Common myeloid progenitor, CD34-positive (primary cell): ENCODE data around the gene RTCB.

ENCODE experiments used
- CTCF ChIA-PET: fragments of 350-600 bp; sonication (Branson Sonifier 250); formaldehyde crosslinking; loops from one replicate; lab custom pipeline; 2021; ENCODE audit warnings: antibody characterized with exemption; lab: Charles Lee
- POLR2A ChIA-PET: fragments of 350-600 bp; sonication (Branson Sonifier 250); formaldehyde crosslinking; loops from one replicate; lab custom pipeline; 2021; ENCODE audit warnings: antibody characterized with exemption; lab: Charles Lee
- DNase-seq, 3 donors: peaks; one replicate each; pipeline versions ENCODE4 v3.0.0 to v3.0.0-alpha.2; 2013
- H3K27ac ChIP-seq, 2 experiments: 1 replicate in 1 of 2; 2 replicates in 1 of 2; pipeline ENCODE4 v1.7.0; 2013; ENCODE audit warnings: inconsistent platforms in 2 of 2, low read length in 2 of 2, mild to moderate bottlenecking in 2 of 2, low read depth in 1 of 2, moderate library complexity in 1 of 2; ENCODE audit not compliant: severe bottlenecking in 2 of 2, insufficient read depth in 1 of 2, poor library complexity in 1 of 2
- H3K27me3 ChIP-seq, 5 experiments: replicated peaks in 2 of 5; 1 replicate in 3 of 5; 2 replicates in 2 of 5; pipeline versions ENCODE4 v1.6.1 to v1.7.0; 2013; ENCODE audit warnings: low read length in 4 of 5, mild to moderate bottlenecking in 2 of 5, moderate library complexity in 2 of 5, inconsistent platforms in 1 of 5; ENCODE audit not compliant: insufficient read depth in 5 of 5, control insufficient read depth in 4 of 5
- H3K36me3 ChIP-seq, 4 experiments: 1 replicate in 2 of 4; 2 replicates in 2 of 4; pipeline versions ENCODE4 v1.6.1 to v1.7.0; 2013; ENCODE audit warnings: low read length in 3 of 4, control low read depth in 1 of 4, mild to moderate bottlenecking in 1 of 4; ENCODE audit not compliant: control insufficient read depth in 4 of 4, insufficient read depth in 4 of 4
- H3K4me1 ChIP-seq, 4 experiments: 1 replicate in 3 of 4; 2 replicates in 1 of 4; pipeline versions ENCODE4 v1.6.1 to v1.7.1; 2013; ENCODE audit warnings: low read length in 3 of 4, mild to moderate bottlenecking in 3 of 4, control low read depth in 1 of 4, inconsistent platforms in 1 of 4, moderate library complexity in 1 of 4; ENCODE audit not compliant: control insufficient read depth in 4 of 4, insufficient read depth in 4 of 4; ENCODE audit errors: control extremely low read depth in 1 of 4
- H3K4me3 ChIP-seq, 7 experiments: 1 replicate in 4 of 7; 2 replicates in 3 of 7; pipeline versions ENCODE4 v1.5.1 to v1.7.0; 2013; ENCODE audit warnings: mild to moderate bottlenecking in 7 of 7, low read length in 6 of 7, moderate library complexity in 6 of 7, inconsistent platforms in 2 of 7, low read depth in 2 of 7, control low read depth in 1 of 7; ENCODE audit not compliant: insufficient read depth in 4 of 7, control insufficient read depth in 1 of 7; ENCODE audit errors: extremely low read depth in 1 of 7
- H3K9me3 ChIP-seq, 5 experiments: 1 replicate in 4 of 5; 2 replicates in 1 of 5; pipeline versions ENCODE4 v1.6.1 to v1.7.1; 2013; ENCODE audit warnings: low read length in 4 of 5, mild to moderate bottlenecking in 2 of 5, inconsistent platforms in 1 of 5, low read depth in 1 of 5, moderate library complexity in 1 of 5; ENCODE audit not compliant: control insufficient read depth in 4 of 5, insufficient read depth in 2 of 5; ENCODE audit errors: control extremely low read depth in 1 of 5
- WGBS: methylation state at CpG from one replicate; pipeline ENCODE4 v1.1.5; 2013; ENCODE audit not compliant: insufficient coverage; 5-methylcytosine and 5-hydroxymethylcytosine counted together

The RTCB gene

DNA sequence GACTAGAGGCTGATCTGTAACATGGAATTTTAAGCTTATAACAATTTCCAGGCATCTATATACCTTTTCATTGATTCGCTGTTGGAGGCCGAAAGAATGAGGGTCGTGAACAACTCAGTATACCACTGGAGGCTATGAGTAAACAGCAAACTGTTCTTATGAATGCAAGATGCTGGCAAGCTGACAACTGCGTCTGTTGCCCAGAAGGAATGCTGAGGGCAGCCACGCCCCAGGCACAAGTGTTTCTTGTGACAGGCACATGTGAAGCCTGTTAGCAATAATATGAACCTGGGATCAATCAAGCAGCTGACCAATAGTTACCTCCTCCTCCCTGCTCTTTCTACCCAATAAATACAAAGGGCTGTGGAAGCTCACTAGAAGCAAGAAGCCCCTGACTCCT lies 15.3 kb downstream of the RTCB start:
- CTCF ChIA-PET: no interaction called here
- Histone ChIP-seq H3K9me3 (no peaks in the 10 kb centered on the region), H3K4me3 (no peak overlapping the region)

GRCh38 chr22:32396255-32396654 lies 15.8 kb downstream of the RTCB start:
- WGBS: 100% methylated on average over 1 of the region's 1 CpG
- Histone ChIP-seq H3K36me3 (peaks cover 34 to 94% (median 67%) of the 10 kb centered on the region in 4 experiments), H3K27ac (no peak overlapping the region), H3K27me3 (no peaks in the 10 kb centered on the region), H3K4me1 (no peaks in the 10 kb centered on the region), H3K9me3 (no peaks in the 10 kb centered on the region), H3K4me3 (no peak overlapping the region)
- ChIA-PET POLR2A (no interaction called here), CTCF (no interaction called here)
- DNase-seq: no peak

More for the DNA sequence above, 15.3 kb downstream of the RTCB start:
- 98% methylated on average over 5 of the region's 5 CpGs for whole genome bisulfite sequencing
- POLR2A ChIA-PET: no interaction called here
- Histone ChIP-seq H3K27me3 (no peaks in the 10 kb centered on the region), H3K4me1 (no peaks in the 10 kb centered on the region), H3K27ac (no peak overlapping the region), H3K36me3 (peaks cover 36 to 94% (median 69%) of the 10 kb centered on the region in 4 experiments)
- DNase-seq: no peak

- Histone ChIP-seq H3K4me1 (no peaks in the 10 kb centered on the region), H3K27ac (no peak overlapping the region), H3K36me3 (peaks cover 35 to 88% (median 59%) of the 10 kb centered on the region in 4 experiments), H3K9me3 (no peaks in the 10 kb centered on the region), H3K4me3 (no peak overlapping the region), H3K27me3 (no peaks in the 10 kb centered on the region)
- WGBS: 100% methylated on average over 4 of the region's 5 CpGs
- ChIA-PET CTCF (no interaction called here), POLR2A (no interaction called here)
- no peak for DNase-seq
Observed at GRCh38 chr22:32395107-32395506, 16.9 kb downstream of the RTCB start.

GRCh38 chr22:32389685-32390084 lies 22.4 kb downstream of the RTCB start:
- 90% methylated on average over 4 of the region's 4 CpGs for WGBS
- ChIA-PET CTCF (interaction anchor here (0.6 to 2.2 kb wide), 6 partner anchors 9 to 417 kb away, joined by 3 to 13 read pairs (median 3); no protein-coding TSS in a partner anchor), POLR2A (interaction anchor here (0.9 kb wide), 1 partner anchor 9 kb away, joined by 3 read pairs; no protein-coding TSS in a partner anchor)
- peaks cover 28 to 74% (median 52%) of the 10 kb centered on the region in 4 experiments for H3K36me3 ChIP-seq
- no peak overlapping the region for H3K27ac ChIP-seq
- no peaks in the 10 kb centered on the region for H3K27me3 ChIP-seq
- no peaks in the 10 kb centered on the region for H3K9me3 ChIP-seq
- no peak overlapping the region for H3K4me3 ChIP-seq
- DNase-seq: peak in 2 of 3 donors; percentile 33 to 37
- no peaks in the 10 kb centered on the region for H3K4me1 ChIP-seq

DNA sequence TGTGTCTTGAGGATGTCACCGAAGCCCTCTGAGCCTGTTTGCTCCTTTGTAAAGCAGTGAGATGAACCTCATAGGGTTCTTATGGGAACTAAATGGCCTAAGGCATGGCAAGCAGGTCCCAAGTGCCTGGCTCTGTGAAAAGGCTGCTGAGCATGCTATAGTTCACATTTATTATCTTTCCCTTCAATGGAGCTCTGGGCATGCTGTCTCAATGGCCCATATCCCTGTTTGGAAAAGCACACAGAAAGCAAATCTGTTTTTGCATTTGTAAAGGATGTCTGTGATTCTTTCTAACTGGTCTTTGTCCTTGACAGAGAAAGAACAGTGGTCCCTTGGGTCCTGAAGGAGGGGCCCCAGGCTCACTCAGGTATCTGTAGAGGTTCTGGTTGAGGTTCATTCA lies 26.4 kb downstream of the RTCB start:
- 100% methylated on average over 1 of the region's 1 CpG for WGBS
- Histone ChIP-seq H3K4me3 (no peak overlapping the region), H3K27me3 (no peaks in the 10 kb centered on the region), H3K36me3 (peaks cover 13 to 45% (median 28%) of the 10 kb centered on the region in 4 experiments), H3K4me1 (no peaks in the 10 kb centered on the region), H3K9me3 (no peaks in the 10 kb centered on the region), H3K27ac (no peak overlapping the region)
- no peak for DNase-seq
- ChIA-PET POLR2A (no interaction called here), CTCF (no interaction called here)

- DNase-seq: no peak
- Histone ChIP-seq H3K9me3 (no peaks in the 10 kb centered on the region), H3K4me1 (no peaks in the 10 kb centered on the region), H3K4me3 (no peak overlapping the region), H3K27ac (no peak overlapping the region), H3K36me3 (peaks cover 0 to 10% (median 4%) of the 10 kb centered on the region in 4 experiments), H3K27me3 (no peaks in the 10 kb centered on the region)
- WGBS: no CpG with 5 or more reads among the region's 5 CpGs
- POLR2A ChIA-PET: no interaction called here
- CTCF ChIA-PET: no interaction called here
Observed at GRCh38 chr22:32380991-32381390, 31.1 kb downstream of the RTCB start.

- Histone ChIP-seq H3K4me3 (no peak overlapping the region), H3K9me3 (no peaks in the 10 kb centered on the region), H3K36me3 (no peaks in the 10 kb centered on the region), H3K27ac (no peak overlapping the region), H3K27me3 (peaks cover 0 to 3% (median 0%) of the 10 kb centered on the region in 5 experiments), H3K4me1 (no peaks in the 10 kb centered on the region)
- ChIA-PET POLR2A (no interaction called here), CTCF (no interaction called here)
- DNase-seq: peak; percentile 27 to 31 (median 27)
- WGBS: 63% methylated on average over 3 of the region's 4 CpGs
Observed at GRCh38 chr22:32378707-32379272, 33.3 kb downstream of the RTCB start.
